Activated CD8-positive, alpha-beta memory T cell treated with anti-CD3 and anti-CD28 coated beads, Interleukin-2, amount 50 U/mL, for 48 hours (primary cell): ENCODE results near the gene SYT1.

Experiments
- DNase-seq: peaks from one replicate; pipeline ENCODE4 v3.0.0-alpha.2; 2020

The SYT1 gene

DNA sequence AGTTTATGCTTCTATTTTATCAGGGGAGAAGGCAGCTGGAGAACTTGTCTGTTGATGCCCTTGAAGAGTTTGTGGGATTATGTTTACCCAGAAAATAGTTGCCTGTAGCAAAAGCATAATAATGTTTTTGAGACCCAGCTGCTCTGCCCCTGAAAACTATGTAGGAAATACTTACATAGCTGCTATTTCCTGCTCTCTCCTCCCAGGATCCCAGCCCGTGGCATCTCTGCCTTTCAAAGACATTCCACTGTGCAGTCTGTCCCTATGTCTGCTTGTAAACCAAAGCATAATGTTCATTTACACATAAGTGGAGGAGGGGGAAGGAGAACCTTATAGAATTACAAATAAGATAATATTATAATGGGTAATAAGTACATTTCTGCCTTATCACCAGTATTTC is 198.7 kb downstream of the SYT1 start:
- DNase-seq = no peak

DNA sequence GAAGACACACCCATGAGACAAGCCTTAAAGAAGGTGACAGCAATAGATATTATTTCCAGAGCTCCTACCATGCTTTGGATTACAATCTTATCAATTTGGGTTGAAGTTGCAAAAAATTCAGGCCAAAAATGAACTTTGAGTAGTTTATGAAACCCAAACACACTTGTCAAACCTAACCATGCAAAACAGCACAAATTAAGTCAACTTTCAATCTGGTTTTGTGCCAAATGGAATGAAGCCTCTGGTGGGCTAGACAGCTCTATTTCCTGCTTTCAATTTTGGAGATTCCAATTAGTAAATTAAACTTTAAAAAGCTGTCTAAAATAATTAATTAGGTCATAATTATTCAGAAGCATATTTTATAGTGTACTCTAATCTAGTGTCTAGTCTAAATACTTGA is 203.4 kb downstream of the SYT1 start:
- no peak for DNase-seq

DNA sequence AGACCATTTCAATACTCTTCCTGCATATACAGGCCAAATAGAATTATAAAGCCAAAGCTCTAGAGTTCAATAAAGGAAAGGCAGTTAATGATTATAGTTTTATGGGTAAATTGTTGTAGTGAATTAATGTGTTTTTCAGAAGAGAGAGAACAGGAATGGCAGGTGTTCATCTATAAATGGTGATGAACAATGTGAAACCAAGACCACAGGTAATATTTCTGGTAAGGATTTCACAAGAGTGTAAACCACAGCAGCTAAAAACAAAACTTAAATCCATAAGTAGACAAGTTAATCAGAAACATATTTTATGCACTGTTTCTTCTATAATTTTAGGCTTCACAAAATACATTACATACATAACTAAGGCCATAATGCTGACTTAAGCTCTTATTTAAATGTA is 204.4 kb downstream of the SYT1 start:
- DNase-seq = no peak

DNA sequence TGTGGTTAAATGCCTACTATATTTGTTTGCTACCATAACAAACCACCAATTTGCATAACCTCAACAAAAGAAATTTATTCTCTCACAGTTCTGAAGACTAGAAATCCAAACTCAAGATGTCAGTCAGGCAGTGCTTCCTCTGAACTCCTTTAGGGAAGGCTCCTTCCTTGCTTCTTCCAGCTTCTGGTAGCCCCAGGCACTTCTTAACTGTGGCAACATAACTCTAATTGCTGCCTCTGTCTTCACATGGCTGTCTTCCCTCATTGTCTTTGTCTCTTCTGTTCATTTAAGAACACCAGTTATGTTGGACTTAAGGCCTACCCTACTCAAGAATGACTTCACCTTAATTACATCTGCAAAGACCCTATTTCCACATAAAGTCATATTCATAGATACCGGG is 206.9 kb downstream of the SYT1 start:
- no peak for DNase-seq

DNA sequence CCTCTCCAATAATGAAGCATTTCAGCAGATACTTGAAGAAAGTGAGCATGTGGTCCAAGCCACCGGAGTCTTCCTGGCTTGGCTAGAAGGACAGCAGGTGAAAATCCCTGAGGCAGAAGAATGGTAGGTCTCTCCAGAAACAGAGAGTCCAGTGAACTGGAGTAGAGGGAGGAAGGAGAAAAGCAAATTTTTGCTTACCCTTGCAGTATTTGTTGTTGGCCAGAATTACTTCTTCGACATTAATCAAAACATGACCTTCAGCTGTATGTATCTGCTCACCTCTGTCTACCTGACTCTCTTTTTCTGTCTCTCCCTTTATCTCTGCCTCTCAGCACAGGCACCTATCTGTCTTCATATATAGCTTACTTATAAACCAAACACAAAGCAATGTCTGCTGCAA is 208.9 kb downstream of the SYT1 start:
- DNase-seq = no peak

DNA sequence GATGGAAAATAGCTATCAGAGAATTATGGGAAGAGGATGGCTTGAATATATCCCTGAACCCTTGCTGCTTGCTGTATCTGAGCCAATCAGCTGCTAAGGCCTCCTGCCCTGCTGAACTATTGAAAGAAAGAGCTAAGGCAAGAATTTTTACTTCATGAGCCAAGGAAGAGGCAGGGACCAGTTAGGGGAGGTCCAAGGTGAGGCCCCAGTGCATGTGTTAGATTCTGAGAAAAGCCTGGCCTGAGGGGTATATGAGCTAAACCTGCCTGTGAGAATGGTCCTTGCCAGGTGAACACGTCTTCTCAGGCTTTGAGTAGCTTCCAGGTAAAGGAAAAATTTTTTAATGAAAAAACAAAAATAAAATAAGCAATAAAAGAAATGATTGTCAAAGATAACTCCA is 218.0 kb downstream of the SYT1 start:
- DNase-seq = no peak

DNA sequence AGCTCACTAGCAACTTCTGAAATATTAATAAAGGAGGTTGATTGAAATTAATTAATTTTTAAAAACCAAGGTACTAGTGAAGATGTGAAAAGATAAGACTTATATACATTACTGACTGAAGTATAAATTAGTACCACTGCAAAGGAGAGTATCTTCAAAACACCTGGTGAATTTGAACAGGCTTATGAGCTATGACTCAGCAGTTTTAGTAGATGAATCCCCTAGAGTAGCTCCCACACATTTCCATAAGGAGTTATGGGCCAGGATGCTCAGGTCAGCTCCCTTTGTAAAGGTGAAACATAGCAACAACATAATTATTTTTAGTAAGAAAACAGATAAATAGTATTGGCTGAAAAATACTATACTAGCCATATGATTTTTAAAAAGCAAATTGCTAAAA is 218.6 kb downstream of the SYT1 start:
- DNase-seq = no peak

DNA sequence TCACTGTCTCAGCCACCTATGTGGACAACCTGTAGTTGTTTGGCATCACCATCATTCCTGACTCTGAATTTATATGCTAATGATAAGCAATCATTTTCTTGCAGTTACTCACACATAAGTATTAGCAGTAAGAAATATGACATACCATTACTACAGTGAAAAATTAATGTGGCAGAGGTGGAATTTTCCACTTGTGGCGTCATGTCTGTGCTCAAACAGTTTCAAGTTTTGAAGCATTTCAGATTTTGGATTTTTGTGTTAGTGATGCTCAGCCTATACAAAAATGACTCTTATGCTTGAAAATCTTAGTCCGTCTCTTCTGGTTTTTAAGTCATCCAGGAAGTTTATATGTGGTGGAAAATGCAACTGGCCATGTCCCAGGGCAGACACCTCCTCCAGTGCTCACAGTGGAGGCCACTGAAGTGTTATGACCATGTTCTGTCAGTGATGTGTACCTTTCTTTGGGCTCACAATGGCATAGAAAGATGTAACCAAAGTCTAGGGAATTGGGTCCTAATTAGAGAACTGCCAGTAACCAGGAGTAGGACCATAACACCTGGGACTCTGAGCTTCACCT is 220.6 kb downstream of the SYT1 start:
- no peak for DNase-seq

DNA sequence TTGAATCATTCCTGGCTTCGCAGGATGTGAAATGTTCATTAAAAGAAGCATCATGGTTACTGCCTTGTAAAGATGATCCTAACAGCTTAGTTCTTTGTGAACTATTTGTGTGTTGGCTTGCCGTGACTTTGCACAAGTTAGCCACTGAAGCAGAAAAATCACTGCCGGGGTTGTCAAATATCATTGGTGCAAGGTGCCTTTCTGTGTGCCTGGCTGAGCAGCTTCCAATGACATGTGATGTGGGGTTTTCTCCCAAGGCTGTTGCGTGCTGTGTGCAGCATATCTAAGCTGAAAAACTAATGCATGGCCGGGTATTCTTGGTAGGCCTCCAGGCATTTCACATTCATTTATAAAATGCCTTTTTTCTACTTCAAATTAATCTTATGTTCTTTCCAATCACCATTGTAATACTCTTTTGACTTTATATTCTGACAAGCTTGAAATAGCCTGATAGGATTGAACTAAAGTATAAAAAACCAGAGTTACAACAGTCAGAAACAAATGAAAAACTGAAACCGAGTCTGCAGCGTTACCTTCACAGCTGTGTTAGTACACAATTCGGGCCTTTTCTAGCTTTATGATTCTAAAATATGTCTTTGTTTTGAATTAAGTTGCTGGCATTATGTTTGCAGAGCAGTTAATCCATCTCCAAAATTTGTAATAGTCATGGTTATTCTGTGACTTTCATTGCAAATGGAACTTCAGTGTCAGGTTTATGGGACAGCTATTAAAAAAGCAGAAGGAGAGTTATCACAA is 222.1 kb downstream of the SYT1 start:
- no peak for DNase-seq

DNA sequence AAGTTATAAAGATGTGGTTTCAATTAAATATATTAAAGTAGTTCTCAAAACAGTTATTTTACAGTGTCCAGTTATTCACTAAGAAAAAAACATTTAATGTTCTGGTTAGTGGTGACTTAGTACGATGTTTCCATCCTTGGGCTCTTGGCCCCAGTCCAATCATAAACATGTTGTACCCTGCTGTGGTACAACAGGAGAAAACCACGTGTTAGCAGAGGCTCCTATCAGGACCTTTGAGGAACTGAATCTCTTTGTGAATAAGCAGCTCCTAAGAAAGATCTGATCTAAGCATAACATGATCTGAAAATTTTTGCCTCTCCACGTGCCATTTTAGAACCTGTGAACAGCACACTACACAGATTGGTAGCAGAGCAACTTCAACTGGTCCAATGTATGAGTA is 234.0 kb downstream of the SYT1 start:
- no peak for DNase-seq

DNA sequence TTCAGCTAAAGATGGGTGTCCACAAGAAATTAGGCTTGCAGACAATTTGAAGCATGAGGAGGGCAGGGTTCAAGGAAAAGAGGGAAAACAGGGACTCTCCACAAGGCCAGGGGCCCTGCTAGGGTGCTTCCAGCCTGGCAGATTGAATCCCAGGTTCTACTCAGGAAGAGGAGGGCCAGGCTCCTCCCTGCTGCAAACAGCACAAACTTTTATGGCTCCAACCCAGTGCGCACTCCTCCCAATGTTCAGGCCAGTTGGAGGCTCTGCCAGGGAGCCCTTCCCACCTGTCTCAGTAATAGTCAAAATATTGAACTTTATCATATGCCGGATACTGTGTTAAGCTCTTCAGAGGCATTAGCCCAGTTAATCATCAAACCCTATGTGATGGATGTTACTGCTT is 244.4 kb downstream of the SYT1 start:
- no peak for DNase-seq

DNA sequence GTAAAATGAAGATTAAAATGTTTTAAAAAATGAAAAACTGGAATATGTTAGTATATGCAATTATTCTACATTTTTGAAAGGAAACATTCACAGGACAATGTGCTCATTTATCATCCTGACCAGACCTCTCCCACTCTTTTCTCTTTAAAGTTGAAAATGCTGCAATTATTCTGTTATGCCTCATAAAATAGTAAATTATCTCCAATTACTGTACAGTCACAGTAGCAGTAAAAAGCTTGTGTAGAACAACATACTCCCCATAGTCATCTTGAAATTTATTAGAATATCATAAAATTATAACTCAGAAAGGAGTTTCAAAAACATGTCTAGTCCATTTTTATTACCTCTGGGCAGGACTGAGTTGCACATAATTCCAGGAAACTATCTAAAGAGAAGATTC is 250.3 kb downstream of the SYT1 start:
- no peak for DNase-seq

DNA sequence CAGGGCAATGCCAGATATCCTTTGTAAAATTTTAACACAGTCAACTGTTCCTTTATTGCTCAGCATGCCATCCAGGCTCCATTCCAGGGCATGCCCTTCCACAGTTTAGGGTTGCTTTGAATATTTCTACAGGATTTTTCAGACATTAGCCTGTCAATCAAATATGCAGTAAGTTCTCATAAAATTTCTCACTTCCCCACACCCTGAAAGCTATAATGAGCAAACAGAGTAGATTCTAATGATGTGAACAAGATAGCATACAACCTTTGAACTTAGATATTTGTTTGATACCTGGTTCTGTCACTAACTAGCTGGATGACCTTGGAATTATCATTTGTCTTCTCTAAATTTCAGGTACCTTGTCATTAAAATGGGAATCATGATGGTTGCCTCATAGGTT is 251.2 kb downstream of the SYT1 start:
- no peak for DNase-seq

DNA sequence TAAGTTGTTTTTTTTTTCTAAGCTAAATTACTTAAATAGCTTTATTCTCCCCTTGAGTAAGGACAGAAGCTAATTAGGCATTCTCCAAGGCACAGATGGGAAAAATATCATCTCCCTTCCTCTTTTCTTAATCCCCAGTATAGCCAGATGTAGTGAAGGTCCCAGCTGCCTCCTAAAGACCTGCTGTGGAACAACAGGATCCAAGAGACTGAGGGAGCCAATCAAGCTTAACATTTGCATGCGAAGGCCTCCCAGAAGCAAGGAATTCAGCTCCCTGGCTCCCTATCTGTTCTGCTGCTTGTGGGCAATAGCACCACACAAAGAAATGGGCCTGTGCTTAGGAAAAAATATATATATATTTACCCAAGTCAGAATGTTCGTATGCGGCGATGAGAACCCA is 255.2 kb downstream of the SYT1 start:
- no peak for DNase-seq

DNA sequence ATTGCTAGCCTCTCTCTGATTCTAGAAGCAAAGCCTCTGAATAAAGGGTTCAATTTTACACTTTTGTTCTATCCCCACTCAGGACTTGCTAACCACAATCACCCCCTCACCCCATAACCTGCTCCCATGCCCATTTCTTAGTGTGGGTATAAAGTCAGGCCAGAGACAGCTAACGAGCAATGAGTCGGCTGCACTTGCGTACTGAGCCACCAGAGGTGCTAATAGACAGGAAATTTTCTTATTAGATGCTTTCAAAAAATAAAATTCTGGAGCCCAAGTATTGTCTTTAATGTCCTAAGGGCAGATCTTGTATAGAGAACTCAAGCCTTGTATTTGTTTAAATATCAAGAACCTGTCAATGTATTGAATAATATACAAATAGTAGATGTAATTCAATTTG is 256.9 kb downstream of the SYT1 start:
- DNase-seq = no peak

DNA sequence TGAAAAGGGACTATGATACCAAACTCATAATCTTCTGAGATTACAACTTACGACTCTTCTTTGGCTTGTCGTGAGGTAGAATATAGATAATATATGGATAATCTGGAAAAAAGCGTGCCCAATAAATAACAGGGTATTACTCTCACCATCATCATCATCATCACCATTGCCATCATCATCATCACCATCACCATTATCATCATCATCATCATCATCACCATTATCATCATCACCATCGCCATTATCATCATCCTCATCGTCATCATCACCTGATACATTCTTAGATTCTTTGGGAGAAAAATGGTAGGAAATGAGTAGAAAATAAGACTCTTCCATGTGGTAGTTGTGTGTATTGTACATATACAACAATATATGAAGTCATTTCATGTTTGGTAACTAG is 259.8 kb downstream of the SYT1 start:
- DNase-seq = no peak

DNA sequence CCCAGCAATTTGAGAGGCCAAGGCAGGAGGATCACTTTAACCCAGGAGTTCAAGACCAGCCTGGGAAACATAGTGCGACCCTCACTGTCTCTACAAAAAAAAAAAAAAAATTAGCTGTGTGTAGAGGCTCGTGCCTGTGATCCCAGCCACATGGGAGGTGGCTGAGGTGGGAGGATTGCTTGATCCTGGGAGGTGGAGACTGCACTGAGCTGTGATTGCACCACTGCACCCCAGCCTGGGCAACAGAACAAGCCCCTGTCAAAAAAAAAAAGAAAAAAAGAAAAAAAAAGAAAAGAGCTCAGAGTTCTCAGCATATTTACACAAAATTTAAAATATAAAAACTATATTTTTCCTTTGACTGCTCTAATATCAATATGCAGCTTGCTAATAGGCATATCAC is 260.8 kb downstream of the SYT1 start:
- no peak for DNase-seq

DNA sequence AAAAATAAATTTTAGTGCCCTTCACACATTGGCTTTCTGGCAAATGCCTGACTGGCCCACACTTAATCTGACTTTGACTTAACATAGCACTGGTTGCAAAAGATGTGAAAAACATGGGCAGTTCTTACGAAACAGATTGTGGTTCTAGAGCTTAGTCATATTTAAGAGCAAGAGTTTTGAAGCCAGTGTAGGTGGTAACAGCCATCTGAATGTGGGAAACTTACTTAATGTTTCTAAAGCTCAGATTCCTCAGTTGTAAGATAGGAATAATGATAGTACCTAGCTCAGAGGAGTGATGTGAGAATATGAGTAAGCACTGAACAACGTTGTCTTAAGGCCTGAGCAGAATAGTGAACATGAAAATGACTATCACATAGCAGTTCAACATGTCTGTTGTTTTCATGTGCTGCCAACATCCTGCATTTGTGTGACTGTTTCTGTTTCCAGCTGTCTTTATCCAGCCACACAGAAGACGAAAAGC is 262.7 kb downstream of the SYT1 start:
- DNase-seq = no peak

DNA sequence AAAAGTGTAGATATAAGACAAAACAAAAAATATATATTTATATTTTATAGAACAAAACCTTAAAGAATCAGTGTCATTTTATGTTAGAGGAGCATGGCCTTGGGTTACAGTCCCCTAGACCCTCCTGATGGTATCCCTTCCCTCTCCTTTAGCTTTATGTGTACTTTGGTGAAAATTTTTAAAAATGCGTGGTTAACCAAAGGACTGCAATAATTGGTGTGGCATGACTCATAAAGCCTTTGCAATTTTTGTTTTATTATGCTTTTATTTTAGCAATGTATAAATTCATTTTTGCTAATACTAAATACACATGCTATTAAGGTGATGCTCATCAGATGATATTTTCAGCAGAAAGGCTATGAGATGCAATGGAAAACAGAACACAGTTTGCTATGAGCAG is 264.4 kb downstream of the SYT1 start:
- DNase-seq = no peak

DNA sequence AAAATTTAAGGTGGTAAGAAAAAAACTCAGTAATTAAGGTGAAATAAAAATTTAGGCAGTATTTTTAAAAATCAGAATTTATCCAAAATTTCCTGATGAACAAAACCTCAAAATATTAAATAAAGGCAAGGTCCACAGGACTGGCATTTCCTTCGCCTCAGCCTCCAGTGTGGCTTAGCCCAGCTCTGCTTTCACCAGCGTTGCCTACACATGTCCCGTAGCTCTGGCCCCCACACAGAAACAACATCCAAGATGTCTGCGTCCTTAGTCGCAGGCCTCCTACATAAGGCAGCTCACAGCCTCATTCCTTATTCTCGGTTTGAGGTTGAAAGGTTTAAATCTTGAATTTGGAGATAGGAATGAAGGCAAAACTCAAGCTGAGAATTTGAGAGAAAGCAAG is 274.3 kb downstream of the SYT1 start:
- DNase-seq = no peak

DNA sequence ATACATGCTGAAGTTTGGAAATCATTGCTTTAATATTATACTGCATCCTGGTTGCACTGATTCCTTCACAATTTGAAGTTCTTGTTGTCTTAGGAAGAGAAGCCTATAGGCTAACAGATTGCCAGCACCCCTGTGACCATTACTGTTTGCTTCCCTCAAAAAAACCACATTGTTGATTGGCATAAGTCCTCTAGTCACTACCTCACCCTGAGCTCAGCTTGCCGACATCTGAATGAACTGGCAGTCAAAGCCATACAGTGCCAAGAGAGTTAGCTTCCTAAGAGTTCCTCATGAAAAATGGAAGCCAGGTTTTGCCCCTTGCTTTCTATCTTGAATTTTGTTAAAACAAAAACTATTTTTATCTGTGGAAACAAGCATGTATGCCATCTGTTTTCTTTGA is 276.1 kb downstream of the SYT1 start:
- DNase-seq = no peak

DNA sequence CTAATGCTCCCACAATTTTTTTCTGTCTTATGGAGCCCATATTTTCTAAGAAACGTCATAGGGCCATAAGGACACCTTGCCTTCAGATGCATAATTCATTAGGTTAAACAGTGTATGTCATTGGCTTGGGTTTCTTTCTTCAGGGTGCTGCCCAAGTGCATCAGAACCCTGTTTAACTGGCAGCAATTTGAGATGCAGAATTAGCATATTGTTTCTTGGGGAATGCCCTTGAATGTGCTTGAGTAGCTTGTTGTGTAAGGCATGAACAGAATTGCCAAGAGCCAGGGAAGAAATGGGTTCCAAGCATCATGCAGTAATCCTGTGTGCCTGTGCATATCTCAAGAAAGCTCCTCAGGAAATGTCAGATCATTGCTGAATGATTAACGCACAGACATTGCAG is 277.2 kb downstream of the SYT1 start:
- DNase-seq = no peak

DNA sequence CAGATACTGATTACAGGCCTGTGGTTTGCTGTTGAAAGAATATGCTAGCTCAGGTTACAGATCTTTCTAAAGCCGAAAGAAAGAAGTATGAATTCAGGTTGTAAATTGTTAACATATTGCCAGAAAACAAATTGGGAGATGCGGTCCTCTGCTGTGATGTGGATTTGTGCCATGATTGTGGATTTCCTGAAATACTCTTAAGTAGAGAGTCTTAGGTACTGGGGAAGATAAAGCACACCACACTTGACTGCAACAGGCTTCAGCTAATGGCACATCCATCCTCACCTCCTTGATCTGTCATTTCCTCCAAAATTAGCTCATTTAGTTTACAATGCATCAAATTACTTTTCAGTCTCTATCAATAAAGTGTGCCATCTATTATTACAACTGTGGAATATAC is 279.2 kb downstream of the SYT1 start:
- DNase-seq = no peak

DNA sequence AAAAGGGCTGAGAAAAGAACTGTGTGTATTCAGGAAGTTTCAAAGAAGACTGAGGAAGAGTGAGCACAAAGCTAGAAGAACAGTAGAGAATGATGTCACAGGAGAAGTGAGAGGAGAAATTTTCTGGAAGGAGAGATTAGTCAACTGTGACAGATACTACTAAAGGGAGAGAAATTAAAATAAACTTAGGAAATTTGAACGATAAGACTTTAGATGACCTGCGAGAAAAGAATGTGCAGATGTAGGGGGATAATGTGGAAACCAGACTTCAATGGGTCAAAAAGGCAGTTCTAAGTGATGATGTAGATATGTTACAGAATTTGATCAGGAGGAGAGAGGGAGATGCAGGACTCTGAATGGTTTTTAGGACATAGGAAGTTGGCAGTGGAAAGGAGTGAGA is 287.4 kb downstream of the SYT1 start:
- DNase-seq = no peak

DNA sequence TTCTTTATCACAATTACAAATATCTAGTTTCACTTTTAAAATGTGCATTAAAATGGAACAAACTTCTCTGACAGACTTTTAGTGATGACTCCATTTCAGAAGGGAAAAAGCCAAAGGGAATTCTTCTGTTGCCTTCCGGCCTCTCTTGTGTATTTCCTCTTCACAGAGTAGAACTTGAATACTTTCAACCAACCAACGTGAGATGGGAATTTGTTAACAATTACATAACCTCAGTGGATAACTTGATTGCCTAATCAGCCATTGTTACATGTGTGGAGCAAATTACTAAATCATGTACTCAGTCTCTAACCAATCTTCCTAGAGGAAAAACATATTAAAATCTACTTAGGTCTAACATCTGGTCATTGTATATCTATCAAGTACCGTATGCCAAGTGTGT is 291.1 kb downstream of the SYT1 start:
- no peak for DNase-seq
